ENCODE measurements around the gene TNPO2. TPM values are rescaled to one million over a fixed set of nuclear protein-coding genes. Genes with fewer than 3 reads are reported as not detected.
A peak's percentile ranks its signal among the peaks of the same experiment; 100 is the strongest.

Gene TNPO2
- total RNA-seq, 2 donors from 2014 or later, result 15.0 to 35.6 TPM

DNA sequence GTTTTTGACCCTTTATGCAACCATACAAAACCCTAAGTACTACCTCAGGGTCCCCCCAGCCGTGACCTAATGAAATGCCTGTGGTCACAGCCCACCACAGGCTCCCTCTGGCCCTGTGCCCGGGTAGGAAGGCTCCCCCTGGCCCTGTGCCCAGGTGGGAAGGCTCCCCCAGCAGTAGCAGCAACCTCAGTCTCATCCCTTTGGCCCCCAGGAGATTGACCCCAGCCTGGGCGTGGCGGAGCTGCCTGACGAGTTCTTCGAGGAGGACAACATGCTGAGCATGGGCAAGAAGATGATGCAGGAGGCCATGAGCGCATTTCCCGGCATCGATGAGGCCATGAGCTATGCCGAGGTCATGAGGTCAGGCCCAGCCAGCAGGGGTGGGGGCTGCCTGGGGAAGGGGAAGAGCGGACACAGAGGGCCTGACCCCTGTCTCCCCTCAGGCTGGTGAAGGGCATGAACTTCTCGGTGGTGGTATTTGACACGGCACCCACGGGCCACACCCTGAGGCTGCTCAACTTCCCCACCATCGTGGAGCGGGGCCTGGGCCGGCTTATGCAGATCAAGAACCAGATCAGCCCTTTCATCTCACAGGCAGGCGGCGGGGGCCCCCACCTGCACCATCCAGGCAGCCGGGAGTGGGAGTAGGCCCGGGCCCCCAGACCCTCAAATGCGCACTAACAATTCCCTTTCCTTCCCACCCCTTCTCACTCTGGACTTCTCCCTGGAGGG is 21.6 kb upstream of the TNPO2 start:
- Histone ChIP-seq H3K9me3 (no peaks in the 10 kb centered on the region), H3K4me1 (no peaks in the 10 kb centered on the region), H3K27ac (no peak overlapping the region), H3K27me3 (no peaks in the 10 kb centered on the region), H3K4me3 (no peak overlapping the region), H3K36me3 (replicated peaks in 1 of 2; ENCODE audit: insufficient read depth in 1 of 2, low read depth in 2 of 2) (peaks cover 0 to 7% of the 10 kb centered on the region in 2 donors)
- intact Hi-C loops (cut with DNase I), result no loop called here
- no peak for ATAC-seq
- 72 to 87% methylated on average over 3 to 21 of the region's 22 CpGs for WGBS, 2 donors
- TF ChIP-seq POLR2A (IDR thresholded peaks at IDR 0.05), result no peak
- TF ChIP-seq, protein P1, sequence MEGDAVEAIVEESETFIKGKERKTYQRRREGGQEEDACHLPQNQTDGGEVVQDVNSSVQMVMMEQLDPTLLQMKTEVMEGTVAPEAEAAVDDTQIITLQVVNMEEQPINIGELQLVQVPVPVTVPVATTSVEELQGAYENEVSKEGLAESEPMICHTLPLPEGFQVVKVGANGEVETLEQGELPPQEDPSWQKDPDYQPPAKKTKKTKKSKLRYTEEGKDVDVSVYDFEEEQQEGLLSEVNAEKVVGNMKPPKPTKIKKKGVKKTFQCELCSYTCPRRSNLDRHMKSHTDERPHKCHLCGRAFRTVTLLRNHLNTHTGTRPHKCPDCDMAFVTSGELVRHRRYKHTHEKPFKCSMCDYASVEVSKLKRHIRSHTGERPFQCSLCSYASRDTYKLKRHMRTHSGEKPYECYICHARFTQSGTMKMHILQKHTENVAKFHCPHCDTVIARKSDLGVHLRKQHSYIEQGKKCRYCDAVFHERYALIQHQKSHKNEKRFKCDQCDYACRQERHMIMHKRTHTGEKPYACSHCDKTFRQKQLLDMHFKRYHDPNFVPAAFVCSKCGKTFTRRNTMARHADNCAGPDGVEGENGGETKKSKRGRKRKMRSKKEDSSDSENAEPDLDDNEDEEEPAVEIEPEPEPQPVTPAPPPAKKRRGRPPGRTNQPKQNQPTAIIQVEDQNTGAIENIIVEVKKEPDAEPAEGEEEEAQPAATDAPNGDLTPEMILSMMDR (IDR thresholded peaks at IDR 0.05), result no peak
- no peak for DNase-seq

DNA sequence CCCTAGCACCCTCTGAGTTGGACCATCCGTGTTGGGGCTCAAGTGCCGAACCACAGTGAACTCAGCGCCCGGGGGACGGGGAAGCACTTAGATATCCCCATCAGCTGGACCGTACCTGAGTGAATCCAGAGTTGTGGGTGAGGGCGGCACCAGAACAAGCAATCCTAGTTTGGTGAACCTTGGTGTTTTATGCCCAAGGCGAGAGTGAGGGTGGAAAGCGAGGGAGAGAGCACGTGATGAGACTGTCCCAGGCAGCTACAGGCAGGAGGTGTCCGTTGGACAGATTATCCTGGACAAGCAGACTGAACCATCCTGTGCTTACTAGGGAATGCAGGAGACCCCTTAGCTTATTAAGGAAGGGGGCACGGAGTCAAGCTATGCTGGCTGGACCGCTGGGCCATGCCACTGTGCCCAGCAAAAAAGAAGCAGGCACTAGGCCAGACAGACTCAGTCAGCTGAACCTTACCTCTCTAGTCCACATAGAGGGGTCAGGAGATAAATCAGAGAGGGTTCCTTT is 14.2 kb upstream of the TNPO2 start:
- Histone ChIP-seq H3K27me3 (no peaks in the 10 kb centered on the region), H3K27ac (peak overlapping the region in 2 of 4 donors; percentile 88 to 89), H3K4me3 (peak overlapping the region; percentile 69 to 90), H3K4me1 (peaks cover 31% of the 10 kb centered on the region), H3K36me3 (replicated peaks in 1 of 2; ENCODE audit: insufficient read depth in 1 of 2, low read depth in 2 of 2) (no peaks in the 10 kb centered on the region), H3K9me3 (no peaks in the 10 kb centered on the region)
- ATAC-seq (no peak), DNase-seq (no peak)
- TF ChIP-seq POLR2A (IDR thresholded peaks at IDR 0.05), result no peak
- TF ChIP-seq, protein P1 (IDR thresholded peaks at IDR 0.05), result no peak
- intact Hi-C loops (cut with DNase I), result no loop called here
- WGBS, 2 donors, result 2 to 12% methylated on average over 12 to 13 of the region's 13 CpGs

DNA sequence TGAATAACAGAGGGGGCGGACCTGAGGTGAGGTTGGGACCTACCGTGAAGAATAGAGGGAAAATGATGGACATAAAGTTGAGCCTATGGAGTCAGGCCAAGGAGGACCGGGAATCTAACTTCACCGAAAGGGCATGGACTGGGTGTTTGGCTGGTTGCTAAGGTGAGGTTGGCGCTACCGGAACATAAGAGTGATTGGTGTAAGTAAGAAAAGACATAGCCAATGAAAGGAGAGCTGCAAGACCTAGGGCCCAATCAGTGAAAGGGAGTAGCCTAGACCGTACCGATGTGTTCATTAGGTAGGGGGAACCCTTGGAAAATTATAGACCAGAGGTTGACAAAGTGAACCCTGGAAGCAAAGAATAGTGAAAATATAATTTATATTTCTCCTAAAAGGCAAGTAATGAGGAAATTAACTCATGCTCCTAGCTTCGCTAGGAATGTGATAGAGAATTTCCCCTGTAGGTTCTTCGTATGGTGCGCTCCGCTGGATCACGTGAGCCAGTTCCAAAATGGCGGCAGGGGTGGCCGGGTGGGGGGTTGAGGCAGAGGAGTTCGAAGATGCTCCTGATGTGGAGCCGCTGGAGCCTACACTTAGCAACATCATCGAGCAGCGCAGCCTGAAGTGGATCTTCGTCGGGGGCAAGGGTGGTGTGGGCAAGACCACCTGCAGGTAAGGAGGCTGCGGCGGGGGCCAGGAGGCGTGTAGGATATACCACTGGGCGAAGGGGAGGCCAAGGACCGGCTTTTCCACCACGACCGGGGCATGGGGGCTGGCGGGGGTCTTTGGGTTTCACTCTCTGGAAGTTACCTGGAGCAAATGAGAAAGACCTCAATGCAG is 13.5 kb upstream of the TNPO2 start, which contains the start of gene GET3:
Gene GET3 (plus strand): TSS at position 503 of the 840 bp plus-strand sequence. CDS start 9 bp downstream, at position 512.
- Histone ChIP-seq H3K36me3 (replicated peaks in 1 of 2; ENCODE audit: insufficient read depth in 1 of 2, low read depth in 2 of 2) (no peaks in the 10 kb centered on the region), H3K4me3 (peak within 1 kb of the TSS; percentile 69 to 90), H3K9me3 (no peaks in the 10 kb centered on the region), H3K27ac (peak within 1 kb of the TSS; percentile 66 to 89 (median 87)), H3K27me3 (no peaks in the 10 kb centered on the region), H3K4me1 (peaks cover 38% of the 10 kb centered on the region)
- TF ChIP-seq, protein P1 (IDR thresholded peaks at IDR 0.05), result peak in 4 of 7 experiments; percentile 18 to 37 (median 31)
- peak in 2 of 3 donors; percentile 59 to 76 for TF ChIP-seq POLR2A (IDR thresholded peaks at IDR 0.05)
- intact Hi-C loops (cut with DNase I), result no loop called here
- ATAC-seq (peak; percentile 90), DNase-seq (peak; percentile 94 to 99 (median 96))
- 1% methylated on average over 26 to 29 of the region's 29 CpGs for WGBS, 2 donors

DNA sequence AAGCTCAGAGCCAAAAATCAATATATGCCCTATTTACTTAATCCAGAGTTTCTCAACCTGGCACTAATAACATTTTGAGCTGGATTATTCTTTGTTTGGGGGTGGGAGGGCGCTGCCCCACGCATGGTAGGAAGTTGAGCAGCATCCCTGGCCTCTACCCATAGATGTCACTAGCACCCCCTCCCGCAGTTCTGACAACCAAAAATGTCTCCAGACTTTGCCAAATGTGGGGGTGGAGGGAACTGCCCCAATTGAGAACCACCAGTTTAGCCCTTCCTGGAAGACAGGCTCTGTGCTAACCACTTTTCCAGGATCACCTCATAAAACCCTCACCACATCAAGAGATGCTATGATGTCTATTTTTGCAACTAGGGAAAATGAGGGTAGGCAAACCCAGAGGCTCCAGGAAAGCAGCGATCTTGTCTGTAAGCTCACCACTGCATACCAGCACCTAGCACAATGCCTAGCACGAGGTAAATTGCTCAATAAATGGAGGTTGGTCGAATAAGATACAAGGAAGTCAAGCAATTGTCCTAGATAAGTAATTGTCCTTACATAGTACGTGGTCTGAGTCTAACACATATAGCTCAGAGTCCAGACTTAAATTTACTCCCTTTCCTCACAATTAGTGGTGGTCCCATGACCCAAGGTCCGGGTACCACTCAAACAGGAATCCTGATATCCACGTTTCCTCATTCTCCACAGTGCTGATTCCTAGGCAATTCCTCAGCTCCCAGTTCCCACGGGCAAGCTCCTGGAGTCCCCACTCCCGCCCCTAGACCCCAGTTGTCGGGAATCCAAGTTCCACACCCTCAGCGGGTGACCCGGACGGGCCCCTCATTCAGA is 9.9 kb upstream of the TNPO2 start:
- DNase-seq, result peak in 1 of 4 donors; percentile 23
- TF ChIP-seq POLR2A (IDR thresholded peaks at IDR 0.05), result no peak
- ATAC-seq, result no peak
- no peaks in the 10 kb centered on the region for H3K9me3 ChIP-seq
- peak overlapping the region; percentile 79 to 92 (median 85) for H3K27ac ChIP-seq
- peaks cover 8 to 15% of the 10 kb centered on the region in 2 donors for H3K36me3 ChIP-seq (replicated peaks in 1 of 2; ENCODE audit: insufficient read depth in 1 of 2, low read depth in 2 of 2)
- WGBS, 2 donors, result 1 to 3% methylated on average over 14 to 15 of the region's 15 CpGs
- no peaks in the 10 kb centered on the region for H3K27me3 ChIP-seq
- peaks cover 44% of the 10 kb centered on the region for H3K4me1 ChIP-seq
- intact Hi-C loops (cut with DNase I), result no loop called here
- peak overlapping the region; percentile 78 to 86 for H3K4me3 ChIP-seq

Data from body of pancreas (tissue), 4 donors.